ENCODE measurements around the gene GIGYF2.

The GIGYF2 gene

GRCh38 chr2:232873909-232874641 lies 176.9 kb downstream of the GIGYF2 start:
- TF ChIP-seq ZNF274 (IDR thresholded peaks at IDR 0.05; ENCODE audit: low read depth, low read length): no peak
- TF ChIP-seq YY1 (IDR thresholded peaks at IDR 0.05; ENCODE audit: insufficient read depth, insufficient read length): no peak
- TF ChIP-seq SUZ12 (IDR thresholded peaks at IDR 0.05; ENCODE audit: extremely low read depth, insufficient read depth, insufficient read length): no peak
- H3K9ac ChIP-seq (ENCODE audit: insufficient read length, low read depth): no peak overlapping the region
- no peak for DNase-seq (ENCODE audit: low read depth, low spot score)
- H3K4me3 ChIP-seq (ENCODE audit: insufficient read length, low read depth): no peak overlapping the region
- H3K27me3 ChIP-seq (ENCODE audit: insufficient read depth, insufficient read length): peaks cover 42% of the 10 kb centered on the region
- H3K4me1 ChIP-seq (ENCODE audit: insufficient read depth, insufficient read length): peaks cover 23% of the 10 kb centered on the region
- H3K9me3 ChIP-seq (ENCODE audit: insufficient read depth, low read length): no peaks in the 10 kb centered on the region
- no peaks in the 10 kb centered on the region for H3K36me3 ChIP-seq (ENCODE audit: insufficient read depth, insufficient read length, low read length)

DNA sequence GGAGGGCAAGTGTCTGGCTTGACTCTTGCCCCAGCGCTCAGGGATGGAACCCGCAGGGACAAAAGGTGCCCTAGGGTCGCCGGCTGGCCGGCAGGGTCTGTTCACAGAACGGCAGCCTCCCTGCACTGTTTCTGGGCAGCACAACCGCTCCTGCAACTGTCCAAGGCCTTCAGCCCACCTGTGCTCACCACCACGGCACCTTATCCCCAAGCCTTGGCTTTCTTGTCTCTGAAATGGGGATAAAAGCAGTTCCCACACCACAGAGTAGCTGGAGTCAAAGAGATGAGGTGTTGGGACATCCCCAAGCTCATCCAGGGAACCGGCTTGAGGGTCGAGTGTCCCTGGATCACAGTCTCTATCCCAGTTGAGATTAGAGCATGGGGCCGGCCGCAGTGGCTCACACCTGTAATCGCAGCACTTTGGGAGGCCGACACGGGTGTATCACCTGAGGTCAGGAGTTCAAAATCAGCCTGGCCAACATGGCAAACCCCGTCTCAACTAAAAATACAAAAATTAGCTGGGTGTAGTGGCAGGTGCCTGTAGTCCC lies 177.6 kb downstream of the GIGYF2 start:
- no peak for DNase-seq (ENCODE audit: low read depth, low spot score)
- no peak overlapping the region for H3K4me3 ChIP-seq (ENCODE audit: insufficient read length, low read depth)
- H3K9me3 ChIP-seq (ENCODE audit: insufficient read depth, low read length): no peaks in the 10 kb centered on the region
- H3K9ac ChIP-seq (ENCODE audit: insufficient read length, low read depth): no peak overlapping the region
- H3K27me3 ChIP-seq (ENCODE audit: insufficient read depth, insufficient read length): peaks cover 42% of the 10 kb centered on the region
- TF ChIP-seq ZNF274 (IDR thresholded peaks at IDR 0.05; ENCODE audit: low read depth, low read length) (no peak), SUZ12 (IDR thresholded peaks at IDR 0.05; ENCODE audit: extremely low read depth, insufficient read depth, insufficient read length) (no peak), YY1 (IDR thresholded peaks at IDR 0.05; ENCODE audit: insufficient read depth, insufficient read length) (no peak)
- peaks cover 21% of the 10 kb centered on the region for H3K4me1 ChIP-seq (ENCODE audit: insufficient read depth, insufficient read length)
- no peaks in the 10 kb centered on the region for H3K36me3 ChIP-seq (ENCODE audit: insufficient read depth, insufficient read length, low read length)

DNA sequence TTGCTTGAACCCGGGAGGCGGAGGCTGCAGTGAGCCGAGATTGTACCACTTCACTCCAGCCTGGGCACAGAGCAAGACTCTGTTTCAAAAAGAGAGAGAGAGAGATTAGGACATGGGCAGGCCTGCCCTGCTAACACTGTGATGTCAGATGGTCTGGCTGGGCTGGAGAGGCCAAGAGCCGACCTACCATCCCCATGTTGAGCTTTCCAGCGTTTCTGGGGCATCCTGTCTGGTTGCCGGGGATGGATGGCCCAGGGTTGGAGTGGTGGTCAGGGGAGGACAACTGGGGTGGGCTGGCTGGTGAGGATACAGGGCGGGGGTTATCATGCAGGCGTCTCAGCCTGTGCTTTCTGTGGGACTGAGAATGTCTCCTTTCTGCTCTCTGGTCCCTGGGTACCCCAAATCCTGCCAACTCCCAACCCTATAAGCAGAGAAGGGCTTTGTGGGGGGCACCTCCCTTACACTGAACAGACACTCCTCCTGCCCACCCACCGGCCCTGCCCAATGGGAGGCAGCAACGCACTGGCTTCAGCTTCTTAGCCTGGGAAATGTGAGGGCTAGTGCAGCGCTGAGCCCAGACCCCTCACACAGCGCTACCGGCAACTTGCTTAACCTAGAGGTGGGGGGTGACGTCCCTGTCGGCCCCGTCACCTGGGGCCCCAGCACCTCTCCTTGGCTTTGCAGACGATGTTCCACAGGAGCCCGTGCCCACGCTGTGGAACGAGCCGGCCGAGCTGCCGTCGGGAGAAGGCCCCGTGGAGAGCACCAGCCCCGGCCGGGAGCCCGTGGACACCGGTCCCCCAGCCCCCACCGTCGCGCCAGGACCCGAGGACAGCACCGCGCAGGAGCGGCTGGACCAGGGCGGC lies 178.4 kb downstream of the GIGYF2 start:
- H3K27me3 ChIP-seq (ENCODE audit: insufficient read depth, insufficient read length): peaks cover 42% of the 10 kb centered on the region
- peaks cover 25% of the 10 kb centered on the region for H3K4me1 ChIP-seq (ENCODE audit: insufficient read depth, insufficient read length)
- peak overlapping the region; percentile 39 for H3K4me3 ChIP-seq (ENCODE audit: insufficient read length, low read depth)
- TF ChIP-seq ZNF274 (IDR thresholded peaks at IDR 0.05; ENCODE audit: low read depth, low read length): no peak
- TF ChIP-seq SUZ12 (IDR thresholded peaks at IDR 0.05; ENCODE audit: extremely low read depth, insufficient read depth, insufficient read length): no peak
- TF ChIP-seq YY1 (IDR thresholded peaks at IDR 0.05; ENCODE audit: insufficient read depth, insufficient read length): no peak
- H3K36me3 ChIP-seq (ENCODE audit: insufficient read depth, insufficient read length, low read length): no peaks in the 10 kb centered on the region
- no peaks in the 10 kb centered on the region for H3K9me3 ChIP-seq (ENCODE audit: insufficient read depth, low read length)
- DNase-seq (ENCODE audit: low read depth, low spot score): no peak
- no peak overlapping the region for H3K9ac ChIP-seq (ENCODE audit: insufficient read length, low read depth)

DNA sequence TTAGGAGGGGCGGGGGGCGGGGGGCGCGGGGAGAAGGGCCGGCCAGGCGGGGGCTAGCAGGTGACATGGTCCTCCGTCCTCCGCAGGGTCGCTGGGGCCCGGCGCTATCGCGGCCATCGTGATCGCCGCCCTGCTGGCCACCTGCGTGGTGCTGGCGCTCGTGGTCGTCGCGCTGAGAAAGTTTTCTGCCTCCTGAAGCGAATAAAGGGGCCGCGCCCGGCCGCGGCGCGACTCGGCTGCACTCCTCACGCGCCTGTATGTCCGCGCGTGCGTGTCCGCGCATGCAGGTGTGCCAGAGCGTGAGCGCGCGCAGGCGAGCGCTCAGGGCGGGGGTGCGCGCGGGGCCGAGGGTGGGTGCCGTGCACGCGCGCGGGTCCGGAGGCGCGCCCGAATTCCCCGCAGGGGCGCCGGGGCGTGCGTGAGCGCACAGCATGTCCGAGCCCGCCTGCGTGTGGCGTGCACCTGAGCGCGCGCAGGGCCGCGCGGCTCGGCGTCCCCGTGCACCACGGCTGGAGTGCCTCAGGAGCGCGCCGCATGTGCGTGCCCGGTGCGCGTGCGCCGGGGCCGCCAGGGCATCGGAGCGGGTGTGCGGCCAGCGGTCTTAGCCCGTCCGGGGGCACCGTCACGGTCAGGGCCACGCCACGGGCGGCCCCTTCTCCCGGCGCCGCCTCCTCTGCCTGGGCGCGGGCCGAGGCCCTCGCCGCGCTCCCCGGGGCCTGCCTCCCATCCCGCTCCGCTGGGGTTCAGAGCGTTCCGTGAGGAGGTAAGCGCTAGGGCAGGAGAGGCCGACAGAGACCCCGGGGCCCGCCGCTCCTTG lies 179.2 kb downstream of the GIGYF2 start:
- H3K4me1 ChIP-seq (ENCODE audit: insufficient read depth, insufficient read length): peaks cover 29% of the 10 kb centered on the region
- H3K36me3 ChIP-seq (ENCODE audit: insufficient read depth, insufficient read length, low read length): no peaks in the 10 kb centered on the region
- H3K9ac ChIP-seq (ENCODE audit: insufficient read length, low read depth): peak overlapping the region; percentile 79
- peak overlapping the region; percentile 82 for H3K4me3 ChIP-seq (ENCODE audit: insufficient read length, low read depth)
- no peak for TF ChIP-seq ZNF274 (IDR thresholded peaks at IDR 0.05; ENCODE audit: low read depth, low read length)
- peak; percentile 42 for TF ChIP-seq SUZ12 (IDR thresholded peaks at IDR 0.05; ENCODE audit: extremely low read depth, insufficient read depth, insufficient read length)
- TF ChIP-seq YY1 (IDR thresholded peaks at IDR 0.05; ENCODE audit: insufficient read depth, insufficient read length): no peak
- no peaks in the 10 kb centered on the region for H3K9me3 ChIP-seq (ENCODE audit: insufficient read depth, low read length)
- H3K27me3 ChIP-seq (ENCODE audit: insufficient read depth, insufficient read length): peaks cover 42% of the 10 kb centered on the region
- DNase-seq (ENCODE audit: low read depth, low spot score): no peak

DNA sequence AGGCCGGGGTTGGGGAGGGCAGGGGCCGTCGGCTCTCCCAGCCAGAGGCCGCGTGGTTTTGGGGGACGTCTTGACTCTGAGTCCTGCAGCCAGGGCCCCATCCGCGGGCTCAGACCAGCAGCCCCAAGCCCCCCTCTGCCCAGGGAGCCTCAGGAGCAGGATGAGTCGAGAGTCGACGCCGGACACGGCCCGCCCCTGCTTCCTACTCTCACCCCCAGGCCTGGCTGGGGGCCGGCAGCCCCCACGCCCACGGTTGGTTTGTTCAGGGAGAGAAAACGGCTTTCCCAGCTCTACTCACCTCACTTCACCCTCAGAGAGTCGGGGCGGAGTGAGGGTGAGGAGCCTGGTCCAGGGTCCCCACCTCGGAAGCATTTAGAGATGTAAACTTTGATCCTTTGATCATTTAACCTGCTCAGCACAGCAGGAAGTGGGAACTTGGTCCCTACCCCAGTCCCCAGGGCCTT lies 179.9 kb downstream of the GIGYF2 start:
- peak overlapping the region; percentile 79 for H3K9ac ChIP-seq (ENCODE audit: insufficient read length, low read depth)
- no peaks in the 10 kb centered on the region for H3K36me3 ChIP-seq (ENCODE audit: insufficient read depth, insufficient read length, low read length)
- H3K27me3 ChIP-seq (ENCODE audit: insufficient read depth, insufficient read length): peaks cover 42% of the 10 kb centered on the region
- H3K4me3 ChIP-seq (ENCODE audit: insufficient read length, low read depth): peak overlapping the region; percentile 82
- peaks cover 24% of the 10 kb centered on the region for H3K4me1 ChIP-seq (ENCODE audit: insufficient read depth, insufficient read length)
- no peaks in the 10 kb centered on the region for H3K9me3 ChIP-seq (ENCODE audit: insufficient read depth, low read length)
- no peak for DNase-seq (ENCODE audit: low read depth, low spot score)
- TF ChIP-seq ZNF274 (IDR thresholded peaks at IDR 0.05; ENCODE audit: low read depth, low read length): no peak
- no peak for TF ChIP-seq SUZ12 (IDR thresholded peaks at IDR 0.05; ENCODE audit: extremely low read depth, insufficient read depth, insufficient read length)
- TF ChIP-seq YY1 (IDR thresholded peaks at IDR 0.05; ENCODE audit: insufficient read depth, insufficient read length): no peak

GRCh38 chr2:232877940-232878511 lies 180.9 kb downstream of the GIGYF2 start:
- no peaks in the 10 kb centered on the region for H3K9me3 ChIP-seq (ENCODE audit: insufficient read depth, low read length)
- H3K36me3 ChIP-seq (ENCODE audit: insufficient read depth, insufficient read length, low read length): no peaks in the 10 kb centered on the region
- no peak overlapping the region for H3K9ac ChIP-seq (ENCODE audit: insufficient read length, low read depth)
- DNase-seq (ENCODE audit: low read depth, low spot score): no peak
- H3K4me1 ChIP-seq (ENCODE audit: insufficient read depth, insufficient read length): peaks cover 19% of the 10 kb centered on the region
- H3K27me3 ChIP-seq (ENCODE audit: insufficient read depth, insufficient read length): peaks cover 42% of the 10 kb centered on the region
- TF ChIP-seq YY1 (IDR thresholded peaks at IDR 0.05; ENCODE audit: insufficient read depth, insufficient read length) (no peak), ZNF274 (IDR thresholded peaks at IDR 0.05; ENCODE audit: low read depth, low read length) (no peak), SUZ12 (IDR thresholded peaks at IDR 0.05; ENCODE audit: extremely low read depth, insufficient read depth, insufficient read length) (no peak)
- H3K4me3 ChIP-seq (ENCODE audit: insufficient read length, low read depth): no peak overlapping the region
